HEK293T (cell line): ENCODE measurements around the gene PAPPA2.

Source experiments
- CTCF ChIA-PET: fragments of 350-600 bp; formaldehyde crosslinking; extraction: SDS; loops from one replicate; lab custom pipeline; 2021; ENCODE audit warnings: antibody characterized with exemption, inconsistent platforms; lab: Yijun Ruan, JAX
- POLR2A ChIA-PET: fragments of 350-600 bp; formaldehyde crosslinking; extraction: SDS; loops from one replicate; lab custom pipeline; 2020; ENCODE audit warnings: antibody characterized with exemption, inconsistent platforms; lab: Yijun Ruan, JAX
- DNase-seq: peaks from one replicate; pipeline ENCODE4 v3.0.0; 2012; ENCODE audit warnings: mixed read lengths; ENCODE audit errors: extremely low spot score
- ARNT ChIP-seq: fragments of 450-650 bp; IDR thresholded peaks from 2 replicates; pipeline ENCODE4 v1.6.1; 2017; ENCODE audit warnings: mild to moderate bottlenecking
- BHLHE40 ChIP-seq: fragments of 450-650 bp; IDR thresholded peaks from 2 replicates; pipeline ENCODE4 v1.6.1; 2016; ENCODE audit warnings: mild to moderate bottlenecking, moderate library complexity, borderline replicate concordance
- CTBP1 ChIP-seq: fragments of 450-650 bp; IDR thresholded peaks from 2 replicates; pipeline ENCODE4 v1.6.1; 2016; ENCODE audit warnings: borderline replicate concordance
- ELF4 ChIP-seq: fragments of 450-650 bp; IDR thresholded peaks from 2 replicates; pipeline ENCODE4 v1.6.1; 2017; ENCODE audit warnings: antibody characterized with exemption
- FOXA1 ChIP-seq: fragments of 450-650 bp; IDR thresholded peaks from 2 replicates; pipeline ENCODE4 v1.6.1; 2016; ENCODE audit warnings: mild to moderate bottlenecking
- FOXK2 ChIP-seq: fragments of 450-650 bp; IDR thresholded peaks from 2 replicates; pipeline ENCODE4 v1.6.1; 2016; ENCODE audit warnings: mild to moderate bottlenecking
- FOXM1 ChIP-seq: fragments of 450-650 bp; IDR thresholded peaks from 2 replicates; pipeline ENCODE4 v1.6.1; 2017; ENCODE audit warnings: mild to moderate bottlenecking, borderline replicate concordance
- HDGF ChIP-seq: fragments of 450-650 bp; IDR thresholded peaks from 2 replicates; pipeline ENCODE4 v1.6.1; 2017; ENCODE audit warnings: antibody characterized with exemption, borderline replicate concordance
- L3MBTL2 ChIP-seq: fragments of 450-650 bp; conservative IDR thresholded peaks from 2 replicates; pipeline ENCODE4 v1.6.1; 2016; ENCODE audit warnings: mild to moderate bottlenecking
- LEF1 ChIP-seq: fragments of 450-650 bp; IDR thresholded peaks from 2 replicates; pipeline ENCODE4 v1.6.1; 2017; ENCODE audit warnings: mild to moderate bottlenecking, borderline replicate concordance
- NFRKB ChIP-seq: fragments of 450-650 bp; IDR thresholded peaks from 2 replicates; pipeline ENCODE4 v1.6.1; 2016; ENCODE audit warnings: mild to moderate bottlenecking, moderate library complexity
- PKNOX1 ChIP-seq: fragments of 450-650 bp; IDR thresholded peaks from 2 replicates; pipeline ENCODE4 v1.6.1; 2016
- SP1 ChIP-seq: fragments of 450-650 bp; IDR thresholded peaks from 2 replicates; pipeline ENCODE4 v1.6.1; 2017
- SUZ12 ChIP-seq: fragments of 450-650 bp; IDR thresholded peaks from 2 replicates; pipeline ENCODE4 v1.6.1; 2016; ENCODE audit warnings: mild to moderate bottlenecking
- TARDBP ChIP-seq: fragments of 450-650 bp; IDR thresholded peaks from 2 replicates; pipeline ENCODE4 v1.6.1; 2016
- ZNF384 ChIP-seq: fragments of 450-650 bp; IDR thresholded peaks from 2 replicates; pipeline ENCODE4 v1.6.1; 2016

The PAPPA2 gene

GRCh38 chr1:176779992-176780328 is 317.0 kb downstream of the PAPPA2 start:
- no peak for DNase-seq
- TF ChIP-seq TARDBP (no peak), SUZ12 (no peak), L3MBTL2 (no peak), PKNOX1 (no peak), CTBP1 (no peak), LEF1 (no peak), FOXM1 (no peak), FOXA1 (no peak), ARNT (no peak), NFRKB (no peak), ELF4 (no peak), HDGF (no peak)
- POLR2A ChIA-PET: no interaction called here
- CTCF ChIA-PET: no interaction called here

GRCh38 chr1:176783309-176783708 is 320.3 kb downstream of the PAPPA2 start:
- TF ChIP-seq SUZ12 (no peak), HDGF (no peak), ZNF384 (no peak), FOXM1 (no peak), BHLHE40 (no peak)
- DNase-seq: no peak
- ChIA-PET POLR2A (no interaction called here), CTCF (no interaction called here)

GRCh38 chr1:176785056-176785455 is 322.1 kb downstream of the PAPPA2 start:
- POLR2A ChIA-PET: no interaction called here
- TF ChIP-seq ZNF384: no peak
- no peak for TF ChIP-seq SUZ12
- no peak for TF ChIP-seq CTBP1
- no peak for TF ChIP-seq NFRKB
- TF ChIP-seq ARNT: no peak
- TF ChIP-seq FOXM1: no peak
- no peak for TF ChIP-seq TARDBP
- no peak for TF ChIP-seq FOXK2
- no peak for TF ChIP-seq HDGF
- TF ChIP-seq BHLHE40: no peak
- TF ChIP-seq PKNOX1: no peak
- no peak for TF ChIP-seq LEF1
- no peak for TF ChIP-seq ELF4
- no peak for TF ChIP-seq L3MBTL2
- TF ChIP-seq FOXA1: no peak
- no peak for TF ChIP-seq SP1
- CTCF ChIA-PET: no interaction called here
- no peak for DNase-seq

GRCh38 chr1:176785791-176786190 is 322.8 kb downstream of the PAPPA2 start:
- POLR2A ChIA-PET: no interaction called here
- TF ChIP-seq SUZ12: no peak
- DNase-seq: no peak
- CTCF ChIA-PET: no interaction called here

- POLR2A ChIA-PET: no interaction called here
- CTCF ChIA-PET: no interaction called here
- no peak for DNase-seq
- TF ChIP-seq SP1: no peak
- no peak for TF ChIP-seq ELF4
- TF ChIP-seq NFRKB: no peak
- TF ChIP-seq HDGF: no peak
- no peak for TF ChIP-seq FOXA1
- TF ChIP-seq PKNOX1: no peak
Measured at GRCh38 chr1:176786274-176786673, 323.3 kb downstream of the PAPPA2 start.

GRCh38 chr1:176789571-176790090 is 326.7 kb downstream of the PAPPA2 start:
- CTCF ChIA-PET: no interaction called here
- POLR2A ChIA-PET: no interaction called here
- DNase-seq: no peak
- TF ChIP-seq FOXM1 (no peak), HDGF (no peak), L3MBTL2 (no peak), PKNOX1 (no peak), ELF4 (no peak), SP1 (no peak), FOXK2 (no peak), FOXA1 (no peak), CTBP1 (no peak), ZNF384 (no peak), TARDBP (no peak), NFRKB (no peak), ARNT (no peak), LEF1 (no peak), SUZ12 (no peak)

GRCh38 chr1:176790786-176791185 is 327.8 kb downstream of the PAPPA2 start:
- DNase-seq: no peak
- TF ChIP-seq SP1 (no peak), CTBP1 (no peak), PKNOX1 (no peak), TARDBP (no peak), HDGF (no peak), L3MBTL2 (no peak), ELF4 (no peak), ARNT (no peak), FOXK2 (no peak), LEF1 (no peak), SUZ12 (no peak), FOXM1 (no peak), ZNF384 (no peak)
- ChIA-PET CTCF (no interaction called here), POLR2A (no interaction called here)
